MM.1S (cell line): Measurements from ENCODE around the gene GPR183.

ENCODE experiments used
- DNase-seq: peaks from one replicate; pipeline ENCODE4 v3.0.0-alpha.2; 2015
- H2AFZ ChIP-seq: fragments of 300-600 bp; sonication (generic); 2 replicates; pipeline ENCODE4 v1.6.0; 2016; ENCODE audit warnings: antibody characterized with exemption, low read length
- H3F3A ChIP-seq: fragments of 300-600 bp; sonication (generic); 2 replicates; pipeline ENCODE4 v1.6.1; 2016; ENCODE audit warnings: mild to moderate bottlenecking, antibody characterized with exemption, low read length, moderate library complexity, mixed read lengths; ENCODE audit not compliant: insufficient read depth
- H3K27ac ChIP-seq: fragments of 300-600 bp; sonication (generic); 2 replicates; pipeline ENCODE4 v1.5.1; 2016; ENCODE audit warnings: mild to moderate bottlenecking, low read length
- H3K27me3 ChIP-seq: fragments of 300-600 bp; sonication (generic); replicated peaks from 2 replicates; pipeline ENCODE4 v1.6.0; 2016; ENCODE audit warnings: low read length; ENCODE audit not compliant: insufficient read depth
- H3K36me3 ChIP-seq: fragments of 300-600 bp; sonication (generic); replicated peaks from 2 replicates; pipeline ENCODE4 v1.6.1; 2016; ENCODE audit warnings: mild to moderate bottlenecking, low read length, mixed read lengths; ENCODE audit not compliant: insufficient read depth
- H3K4me1 ChIP-seq: fragments of 300-600 bp; sonication (generic); 2 replicates; pipeline ENCODE4 v1.6.1; 2016; ENCODE audit warnings: low read length, mixed read lengths
- H3K4me2 ChIP-seq: fragments of 300-600 bp; sonication (generic); 2 replicates; pipeline ENCODE4 v1.6.0; 2016; ENCODE audit warnings: low read depth, low read length
- H3K4me3 ChIP-seq: fragments of 300-600 bp; sonication (generic); 2 replicates; pipeline ENCODE4 v1.5.1; 2016; ENCODE audit warnings: low read length, mixed read lengths
- H3K79me2 ChIP-seq: fragments of 300-600 bp; sonication (generic); 2 replicates; pipeline ENCODE4 v1.6.1; 2016; ENCODE audit warnings: mixed run types, low read length, mixed read lengths
- H3K9ac ChIP-seq: fragments of 300-600 bp; sonication (generic); 2 replicates; pipeline ENCODE4 v1.6.1; 2016; ENCODE audit warnings: low read length, mixed read lengths
- H3K9me2 ChIP-seq: fragments of 300-600 bp; sonication (generic); replicated peaks from 2 replicates; pipeline ENCODE4 v1.6.1; 2016; ENCODE audit warnings: mild to moderate bottlenecking, low read length, mixed read lengths; ENCODE audit not compliant: insufficient read depth
- H3K9me3 ChIP-seq: fragments of 300-600 bp; sonication (generic); replicated peaks from 2 replicates; pipeline ENCODE4 v1.6.1; 2016; ENCODE audit warnings: mild to moderate bottlenecking, low read length, mixed read lengths; ENCODE audit not compliant: insufficient read depth
- H4K20me1 ChIP-seq: fragments of 300-600 bp; sonication (generic); 2 replicates; pipeline ENCODE4 v1.6.1; 2016; ENCODE audit warnings: mild to moderate bottlenecking, low read length, moderate library complexity, mixed read lengths; ENCODE audit not compliant: insufficient read depth
- EZH2 ChIP-seq: fragments of 300-600 bp; sonication (generic); optimal IDR thresholded peaks from 2 replicates; pipeline ENCODE3; 2017; ENCODE audit warnings: low read depth, mild to moderate bottlenecking, antibody characterized with exemption, low read length, mixed read lengths
- EZH2phosphoT487 ChIP-seq: fragments of 300-600 bp; sonication (generic); IDR thresholded peaks from 2 replicates; pipeline ENCODE4 v1.6.1; 2018; ENCODE audit warnings: antibody characterized with exemption, low read length
- TF ChIP-seq, protein P1 (sequence below): fragments of 300-600 bp; sonication (generic); IDR thresholded peaks from 2 replicates; pipeline ENCODE4 v1.5.1; 2016; ENCODE audit warnings: antibody characterized with exemption, low read length, mixed read lengths

GPR183 gene

GRCh38 chr13:99256283-99256682 is 50.9 kb downstream of the GPR183 start:
- peaks cover 5% of the 10 kb centered on the region for H3K4me1 ChIP-seq
- no peak overlapping the region for H3K4me2 ChIP-seq
- H3K27me3 ChIP-seq, result peaks cover 32% of the 10 kb centered on the region
- H3F3A ChIP-seq, result peaks cover 3% of the 10 kb centered on the region; the same call in 1 of the 2 replicates
- no peak overlapping the region for H3K9ac ChIP-seq
- H3K4me3 ChIP-seq, result no peak overlapping the region
- no peaks in the 10 kb centered on the region for H3K79me2 ChIP-seq
- peaks cover 17% of the 10 kb centered on the region for H4K20me1 ChIP-seq
- DNase-seq, result no peak
- no peak for TF ChIP-seq EZH2phosphoT487
- TF ChIP-seq, protein P1, sequence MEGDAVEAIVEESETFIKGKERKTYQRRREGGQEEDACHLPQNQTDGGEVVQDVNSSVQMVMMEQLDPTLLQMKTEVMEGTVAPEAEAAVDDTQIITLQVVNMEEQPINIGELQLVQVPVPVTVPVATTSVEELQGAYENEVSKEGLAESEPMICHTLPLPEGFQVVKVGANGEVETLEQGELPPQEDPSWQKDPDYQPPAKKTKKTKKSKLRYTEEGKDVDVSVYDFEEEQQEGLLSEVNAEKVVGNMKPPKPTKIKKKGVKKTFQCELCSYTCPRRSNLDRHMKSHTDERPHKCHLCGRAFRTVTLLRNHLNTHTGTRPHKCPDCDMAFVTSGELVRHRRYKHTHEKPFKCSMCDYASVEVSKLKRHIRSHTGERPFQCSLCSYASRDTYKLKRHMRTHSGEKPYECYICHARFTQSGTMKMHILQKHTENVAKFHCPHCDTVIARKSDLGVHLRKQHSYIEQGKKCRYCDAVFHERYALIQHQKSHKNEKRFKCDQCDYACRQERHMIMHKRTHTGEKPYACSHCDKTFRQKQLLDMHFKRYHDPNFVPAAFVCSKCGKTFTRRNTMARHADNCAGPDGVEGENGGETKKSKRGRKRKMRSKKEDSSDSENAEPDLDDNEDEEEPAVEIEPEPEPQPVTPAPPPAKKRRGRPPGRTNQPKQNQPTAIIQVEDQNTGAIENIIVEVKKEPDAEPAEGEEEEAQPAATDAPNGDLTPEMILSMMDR, result no peak
- TF ChIP-seq EZH2, result no peak
- no peaks in the 10 kb centered on the region for H3K9me2 ChIP-seq
- no peak overlapping the region for H3K27ac ChIP-seq
- H2AFZ ChIP-seq, result no peak overlapping the region
- H3K36me3 ChIP-seq, result no peaks in the 10 kb centered on the region
- H3K9me3 ChIP-seq, result no peaks in the 10 kb centered on the region

DNA sequence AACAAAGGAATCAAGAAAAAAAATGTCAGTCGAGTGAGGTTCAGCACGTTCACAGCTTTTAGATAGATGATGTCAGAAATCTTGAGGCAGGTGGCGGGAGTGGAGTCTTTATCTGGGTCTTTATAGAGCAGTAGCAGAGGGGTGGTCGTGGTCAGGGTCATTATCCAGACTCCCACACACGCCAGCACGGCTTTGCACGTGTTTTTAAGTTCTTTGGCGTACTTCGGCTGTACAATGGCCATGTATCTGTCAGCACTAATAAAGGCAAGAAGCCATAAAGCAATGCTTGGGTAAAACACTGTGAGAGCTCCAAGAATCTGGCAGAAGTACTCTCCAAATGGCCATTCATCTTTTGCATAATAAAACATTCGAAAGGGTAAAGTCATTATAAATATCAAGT is 51.9 kb downstream of the GPR183 start:
- Histone ChIP-seq H3K4me2 (no peak overlapping the region), H3K4me3 (no peak overlapping the region)

GRCh38 chr13:99254830-99255229 is 52.4 kb downstream of the GPR183 start:
- TF ChIP-seq EZH2phosphoT487, result no peak
- TF ChIP-seq EZH2, result no peak
- TF ChIP-seq, protein P1, result no peak
- H3K4me2 ChIP-seq, result no peak overlapping the region
- H3K9me2 ChIP-seq, result no peaks in the 10 kb centered on the region
- no peak overlapping the region for H3K4me3 ChIP-seq
- no peak overlapping the region for H2AFZ ChIP-seq
- H3K4me1 ChIP-seq, result peaks cover 5% of the 10 kb centered on the region
- H4K20me1 ChIP-seq, result peaks cover 12% of the 10 kb centered on the region
- H3K9me3 ChIP-seq, result no peaks in the 10 kb centered on the region
- H3K27me3 ChIP-seq, result peaks cover 22% of the 10 kb centered on the region
- H3K9ac ChIP-seq, result no peak overlapping the region
- no peak for DNase-seq
- no peaks in the 10 kb centered on the region for H3K79me2 ChIP-seq
- H3K27ac ChIP-seq, result no peak overlapping the region
- no peaks in the 10 kb centered on the region for H3K36me3 ChIP-seq
- peaks cover 3% of the 10 kb centered on the region; the same call in 1 of the 2 replicates for H3F3A ChIP-seq

More for the DNA sequence above, 51.9 kb downstream of the GPR183 start:
- peaks cover 16% of the 10 kb centered on the region for H4K20me1 ChIP-seq
- H3K4me1 ChIP-seq, result peaks cover 5% of the 10 kb centered on the region
- no peak for DNase-seq
- H3K9ac ChIP-seq, result no peak overlapping the region
- H2AFZ ChIP-seq, result no peak overlapping the region
- no peaks in the 10 kb centered on the region for H3K9me2 ChIP-seq
- peaks cover 3% of the 10 kb centered on the region; the same call in 1 of the 2 replicates for H3F3A ChIP-seq
- no peaks in the 10 kb centered on the region for H3K9me3 ChIP-seq
- no peak overlapping the region for H3K27ac ChIP-seq
- H3K27me3 ChIP-seq, result peaks cover 26% of the 10 kb centered on the region
- no peaks in the 10 kb centered on the region for H3K36me3 ChIP-seq
- no peak for TF ChIP-seq EZH2
- TF ChIP-seq EZH2phosphoT487, result no peak
- TF ChIP-seq, protein P1, result no peak
- H3K79me2 ChIP-seq, result no peaks in the 10 kb centered on the region
